Smooth muscle cell (in vitro differentiated cells): ENCODE results near the gene C16orf74. TPM values are rescaled to one million over a fixed set of nuclear protein-coding genes. Genes with fewer than 3 reads are reported as not detected.

ENCODE experiments used
- DNase-seq: peaks from one replicate; lab custom pipeline; 2025; ENCODE audit not compliant: unreplicated experiment; lab: John Stamatoyannopoulos, UW
- H2AFZ ChIP-seq: fragments of 200-600 bp; sonication (generic); 2 replicates; pipeline ENCODE4 v1.6.0; 2016; ENCODE audit warnings: antibody characterized with exemption, low read depth, mild to moderate bottlenecking
- H3F3A ChIP-seq: fragments of 200-600 bp; sonication (generic); 2 replicates; pipeline ENCODE4 v1.6.0; 2017; ENCODE audit warnings: antibody characterized with exemption, low read depth
- H3K27ac ChIP-seq: fragments of 200-600 bp; sonication (generic); 2 replicates; pipeline ENCODE4 v1.5.1; 2016; ENCODE audit warnings: low read depth, mild to moderate bottlenecking
- H3K27me3 ChIP-seq: fragments of 200-600 bp; sonication (generic); 2 replicates; pipeline ENCODE4 v1.6.1; 2016; ENCODE audit warnings: low read depth, mild to moderate bottlenecking
- H3K36me3 ChIP-seq: fragments of 200-600 bp; sonication (generic); 2 replicates; pipeline ENCODE4 v1.5.1; 2016; ENCODE audit warnings: low read depth
- H3K4me1 ChIP-seq: fragments of 200-600 bp; sonication (generic); 2 replicates; pipeline ENCODE4 v1.5.1; 2016; ENCODE audit warnings: low read depth
- H3K4me2 ChIP-seq: fragments of 200-600 bp; sonication (generic); 2 replicates; pipeline ENCODE4 v1.6.0; 2016; ENCODE audit warnings: mild to moderate bottlenecking
- H3K4me3 ChIP-seq: fragments of 200-600 bp; sonication (generic); 2 replicates; pipeline ENCODE4 v1.5.1; 2016; ENCODE audit warnings: mild to moderate bottlenecking
- H3K79me2 ChIP-seq: fragments of 200-600 bp; sonication (generic); 2 replicates; pipeline ENCODE4 v1.6.0; 2016; ENCODE audit warnings: low read depth, mild to moderate bottlenecking
- H3K9ac ChIP-seq: fragments of 200-600 bp; sonication (generic); 2 replicates; pipeline ENCODE4 v1.6.0; 2016; ENCODE audit warnings: low read depth
- H3K9me3 ChIP-seq: fragments of 200-600 bp; sonication (generic); replicated peaks from 2 replicates; pipeline ENCODE4 v1.5.1; 2016; ENCODE audit warnings: low read depth
- H4K20me1 ChIP-seq: fragments of 200-600 bp; sonication (generic); 2 replicates; pipeline ENCODE4 v1.6.0; 2016; ENCODE audit warnings: low read depth
- CTCF ChIP-seq: fragments of 200-600 bp; sonication (generic); IDR thresholded peaks from 2 replicates; pipeline ENCODE4 v1.5.1; 2017; ENCODE audit warnings: borderline replicate concordance, mild to moderate bottlenecking, antibody characterized with exemption; ENCODE audit not compliant: insufficient read depth, poor library complexity, severe bottlenecking
- WGBS: methylation state at CpG from one replicate; pipeline ENCODE4 v1.1.7; 2016; ENCODE audit warnings: low lambda C conversion rate; 5-methylcytosine and 5-hydroxymethylcytosine counted together
- polyA plus RNA-seq: library from polyadenylated mRNA; unstranded; fragments of >200 nt; fragmentation: Nextera tagmentation; extraction: Ambion mirVana; gene quantifications from 2 replicates; pipeline ENCODE4 v1.2.1, GENCODE V29; 2016
- total RNA-seq: library from RNA; depleted of rRNA; stranded (reverse); fragments of >200 nt; gene quantifications from 2 replicates; pipeline ENCODE4 v1.2.3, GENCODE V29; 2014

C16orf74 gene
- total and polyA plus RNA-seq, 2 experiments from 2014 or later: 0.31 to 1.7 TPM

DNA sequence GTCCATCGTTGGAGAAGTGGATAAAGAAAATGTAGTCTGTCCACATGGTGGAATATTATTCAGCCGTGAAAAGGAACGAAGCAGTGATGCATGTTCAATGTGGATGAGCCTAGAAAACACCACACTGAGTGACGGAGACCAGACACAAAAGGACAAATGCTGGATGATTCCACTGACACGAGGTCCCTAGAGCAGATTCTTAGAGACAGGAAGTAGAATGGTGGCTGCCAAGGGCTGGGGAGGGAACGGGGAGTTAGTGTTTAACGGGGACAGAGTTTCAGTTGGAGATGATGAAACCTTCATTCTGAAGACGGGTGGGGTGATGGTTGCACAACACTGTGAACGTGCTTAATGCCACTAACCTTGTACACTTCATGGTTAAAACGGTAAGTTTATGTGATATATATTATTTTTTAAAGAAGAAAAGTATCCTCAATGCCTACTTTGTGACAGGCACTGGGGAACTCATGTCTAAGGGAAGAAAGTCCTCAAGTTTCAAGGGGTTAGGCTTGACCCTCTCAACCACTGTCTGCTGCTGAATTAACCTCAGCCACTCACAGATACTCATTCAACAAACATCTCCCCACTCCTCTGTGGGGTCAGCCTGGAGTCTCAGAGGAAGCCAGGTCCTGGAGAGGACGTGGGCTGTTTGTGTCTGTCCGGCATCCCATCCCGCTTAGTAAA lies 17.6 kb downstream of the C16orf74 start:
- Histone ChIP-seq H3K27ac (no peak overlapping the region), H3K27me3 (no peaks in the 10 kb centered on the region), H3K4me2 (no peak overlapping the region), H3K9ac (no peak overlapping the region), H4K20me1 (no peaks in the 10 kb centered on the region), H3K4me3 (no peak overlapping the region), H3K4me1 (peaks cover 6% of the 10 kb centered on the region), H2AFZ (no peak overlapping the region), H3F3A (no peaks in the 10 kb centered on the region), H3K36me3 (no peaks in the 10 kb centered on the region), H3K9me3 (no peaks in the 10 kb centered on the region), H3K79me2 (no peaks in the 10 kb centered on the region)
- no peak for DNase-seq
- no peak for TF ChIP-seq CTCF
- WGBS: 63% methylated on average over 13 of the region's 13 CpGs

- Histone ChIP-seq H3K4me1 (peaks cover 6% of the 10 kb centered on the region), H3K79me2 (no peaks in the 10 kb centered on the region)
Measured at GRCh38 chr16:85731179-85731578, 19.7 kb downstream of the C16orf74 start.

GRCh38 chr16:85730186-85730465 lies 20.8 kb downstream of the C16orf74 start:
- H3K4me1 ChIP-seq: peaks cover 6% of the 10 kb centered on the region
- no peak overlapping the region for H3K27ac ChIP-seq
- H2AFZ ChIP-seq: no peak overlapping the region
- DNase-seq: no peak
- no peaks in the 10 kb centered on the region for H4K20me1 ChIP-seq
- no peaks in the 10 kb centered on the region for H3K27me3 ChIP-seq
- 93% methylated on average over 5 of the region's 5 CpGs for WGBS
- H3K4me3 ChIP-seq: no peak overlapping the region
- no peak overlapping the region for H3K4me2 ChIP-seq
- H3K9ac ChIP-seq: no peak overlapping the region
- no peaks in the 10 kb centered on the region for H3F3A ChIP-seq
- H3K79me2 ChIP-seq: no peaks in the 10 kb centered on the region
- no peaks in the 10 kb centered on the region for H3K9me3 ChIP-seq
- TF ChIP-seq CTCF: no peak
- H3K36me3 ChIP-seq: no peaks in the 10 kb centered on the region

More at GRCh38 chr16:85731179-85731578, 19.7 kb downstream of the C16orf74 start:
- Histone ChIP-seq H3K27ac (no peak overlapping the region), H3K4me2 (no peak overlapping the region), H2AFZ (no peak overlapping the region), H3K9ac (no peak overlapping the region), H4K20me1 (no peaks in the 10 kb centered on the region), H3F3A (no peaks in the 10 kb centered on the region), H3K27me3 (no peaks in the 10 kb centered on the region), H3K9me3 (no peaks in the 10 kb centered on the region), H3K36me3 (no peaks in the 10 kb centered on the region), H3K4me3 (no peak overlapping the region)
- DNase-seq: no peak
- WGBS: 91% methylated on average over 5 of the region's 5 CpGs
- TF ChIP-seq CTCF: no peak
